ENCODE measurements around the gene BRD1. TPM values are rescaled to one million over a fixed set of nuclear protein-coding genes. Genes with fewer than 3 reads are reported as not detected.

BRD1 gene
- total and polyA plus RNA-seq, 2 experiments from 2014 or later = 12.3 to 33.8 TPM

DNA sequence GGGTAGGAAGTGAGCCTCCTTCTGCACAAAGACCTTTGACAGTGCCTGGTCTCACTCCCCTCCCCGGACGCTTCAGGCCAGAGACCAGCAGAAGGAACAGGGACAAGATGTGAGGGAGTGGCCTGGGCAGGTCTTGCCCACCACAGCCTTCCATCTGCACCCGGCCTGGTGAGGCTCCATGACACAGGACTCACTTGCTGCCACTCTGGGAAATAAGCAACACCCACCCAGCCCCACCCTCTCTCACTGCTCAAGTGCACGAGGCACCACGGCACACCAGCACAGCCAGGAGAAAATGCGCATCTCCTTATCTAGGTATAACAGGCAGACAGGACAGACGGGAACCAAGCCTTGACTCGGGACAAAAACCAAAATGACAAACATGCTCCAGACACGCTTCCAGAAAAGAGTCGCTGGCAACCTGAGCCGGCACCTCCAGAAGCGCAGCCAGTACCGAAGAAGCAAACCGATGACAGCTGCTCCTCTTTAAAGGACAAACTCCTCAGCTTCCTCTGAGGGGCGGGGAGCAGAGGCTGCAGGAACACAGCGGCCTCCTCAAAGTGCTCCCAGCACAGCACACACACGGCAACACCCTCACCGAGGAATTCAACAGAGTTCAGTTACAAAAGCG lies 41.7 kb downstream of the BRD1 start:
- TF ChIP-seq CREB1 (CRISPR knock-in tag; IDR thresholded peaks at IDR 0.05; ENCODE audit: low read depth) = no peak
- TF ChIP-seq, protein P1, sequence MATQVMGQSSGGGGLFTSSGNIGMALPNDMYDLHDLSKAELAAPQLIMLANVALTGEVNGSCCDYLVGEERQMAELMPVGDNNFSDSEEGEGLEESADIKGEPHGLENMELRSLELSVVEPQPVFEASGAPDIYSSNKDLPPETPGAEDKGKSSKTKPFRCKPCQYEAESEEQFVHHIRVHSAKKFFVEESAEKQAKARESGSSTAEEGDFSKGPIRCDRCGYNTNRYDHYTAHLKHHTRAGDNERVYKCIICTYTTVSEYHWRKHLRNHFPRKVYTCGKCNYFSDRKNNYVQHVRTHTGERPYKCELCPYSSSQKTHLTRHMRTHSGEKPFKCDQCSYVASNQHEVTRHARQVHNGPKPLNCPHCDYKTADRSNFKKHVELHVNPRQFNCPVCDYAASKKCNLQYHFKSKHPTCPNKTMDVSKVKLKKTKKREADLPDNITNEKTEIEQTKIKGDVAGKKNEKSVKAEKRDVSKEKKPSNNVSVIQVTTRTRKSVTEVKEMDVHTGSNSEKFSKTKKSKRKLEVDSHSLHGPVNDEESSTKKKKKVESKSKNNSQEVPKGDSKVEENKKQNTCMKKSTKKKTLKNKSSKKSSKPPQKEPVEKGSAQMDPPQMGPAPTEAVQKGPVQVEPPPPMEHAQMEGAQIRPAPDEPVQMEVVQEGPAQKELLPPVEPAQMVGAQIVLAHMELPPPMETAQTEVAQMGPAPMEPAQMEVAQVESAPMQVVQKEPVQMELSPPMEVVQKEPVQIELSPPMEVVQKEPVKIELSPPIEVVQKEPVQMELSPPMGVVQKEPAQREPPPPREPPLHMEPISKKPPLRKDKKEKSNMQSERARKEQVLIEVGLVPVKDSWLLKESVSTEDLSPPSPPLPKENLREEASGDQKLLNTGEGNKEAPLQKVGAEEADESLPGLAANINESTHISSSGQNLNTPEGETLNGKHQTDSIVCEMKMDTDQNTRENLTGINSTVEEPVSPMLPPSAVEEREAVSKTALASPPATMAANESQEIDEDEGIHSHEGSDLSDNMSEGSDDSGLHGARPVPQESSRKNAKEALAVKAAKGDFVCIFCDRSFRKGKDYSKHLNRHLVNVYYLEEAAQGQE (IDR thresholded peaks at IDR 0.05; ENCODE audit: unreplicated experiment) = no peak
- TF ChIP-seq POLR2AphosphoS5 (IDR thresholded peaks at IDR 0.05; ENCODE audit: low read depth) = no peak
- no peak for TF ChIP-seq EZH2phosphoT487 (IDR thresholded peaks at IDR 0.05; ENCODE audit: unreplicated experiment)
- TF ChIP-seq ZNF114 (CRISPR knock-in tag; IDR thresholded peaks at IDR 0.05) = no peak
- no peak for TF ChIP-seq NANOG (IDR thresholded peaks at IDR 0.05; ENCODE audit: borderline replicate concordance)
- no peak for TF ChIP-seq JUNB (IDR thresholded peaks at IDR 0.05; ENCODE audit: unreplicated experiment)
- no peak for TF ChIP-seq ZNF331 (CRISPR knock-in tag; IDR thresholded peaks at IDR 0.05; ENCODE audit: low read depth)
- TF ChIP-seq, protein P2, sequence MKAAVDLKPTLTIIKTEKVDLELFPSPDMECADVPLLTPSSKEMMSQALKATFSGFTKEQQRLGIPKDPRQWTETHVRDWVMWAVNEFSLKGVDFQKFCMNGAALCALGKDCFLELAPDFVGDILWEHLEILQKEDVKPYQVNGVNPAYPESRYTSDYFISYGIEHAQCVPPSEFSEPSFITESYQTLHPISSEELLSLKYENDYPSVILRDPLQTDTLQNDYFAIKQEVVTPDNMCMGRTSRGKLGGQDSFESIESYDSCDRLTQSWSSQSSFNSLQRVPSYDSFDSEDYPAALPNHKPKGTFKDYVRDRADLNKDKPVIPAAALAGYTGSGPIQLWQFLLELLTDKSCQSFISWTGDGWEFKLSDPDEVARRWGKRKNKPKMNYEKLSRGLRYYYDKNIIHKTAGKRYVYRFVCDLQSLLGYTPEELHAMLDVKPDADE (IDR thresholded peaks at IDR 0.05) = no peak
- TF ChIP-seq STAT1 (IDR thresholded peaks at IDR 0.05; ENCODE audit: unreplicated experiment) = no peak
- TF ChIP-seq EZH2 (IDR thresholded peaks at IDR 0.05; ENCODE audit: low read depth, unreplicated experiment) = no peak
- TF ChIP-seq, protein P3, sequence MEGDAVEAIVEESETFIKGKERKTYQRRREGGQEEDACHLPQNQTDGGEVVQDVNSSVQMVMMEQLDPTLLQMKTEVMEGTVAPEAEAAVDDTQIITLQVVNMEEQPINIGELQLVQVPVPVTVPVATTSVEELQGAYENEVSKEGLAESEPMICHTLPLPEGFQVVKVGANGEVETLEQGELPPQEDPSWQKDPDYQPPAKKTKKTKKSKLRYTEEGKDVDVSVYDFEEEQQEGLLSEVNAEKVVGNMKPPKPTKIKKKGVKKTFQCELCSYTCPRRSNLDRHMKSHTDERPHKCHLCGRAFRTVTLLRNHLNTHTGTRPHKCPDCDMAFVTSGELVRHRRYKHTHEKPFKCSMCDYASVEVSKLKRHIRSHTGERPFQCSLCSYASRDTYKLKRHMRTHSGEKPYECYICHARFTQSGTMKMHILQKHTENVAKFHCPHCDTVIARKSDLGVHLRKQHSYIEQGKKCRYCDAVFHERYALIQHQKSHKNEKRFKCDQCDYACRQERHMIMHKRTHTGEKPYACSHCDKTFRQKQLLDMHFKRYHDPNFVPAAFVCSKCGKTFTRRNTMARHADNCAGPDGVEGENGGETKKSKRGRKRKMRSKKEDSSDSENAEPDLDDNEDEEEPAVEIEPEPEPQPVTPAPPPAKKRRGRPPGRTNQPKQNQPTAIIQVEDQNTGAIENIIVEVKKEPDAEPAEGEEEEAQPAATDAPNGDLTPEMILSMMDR (conservative IDR thresholded peaks at IDR 0.05; ENCODE audit: low read depth in 2 of 2) = no peak
- TF ChIP-seq, protein P4, sequence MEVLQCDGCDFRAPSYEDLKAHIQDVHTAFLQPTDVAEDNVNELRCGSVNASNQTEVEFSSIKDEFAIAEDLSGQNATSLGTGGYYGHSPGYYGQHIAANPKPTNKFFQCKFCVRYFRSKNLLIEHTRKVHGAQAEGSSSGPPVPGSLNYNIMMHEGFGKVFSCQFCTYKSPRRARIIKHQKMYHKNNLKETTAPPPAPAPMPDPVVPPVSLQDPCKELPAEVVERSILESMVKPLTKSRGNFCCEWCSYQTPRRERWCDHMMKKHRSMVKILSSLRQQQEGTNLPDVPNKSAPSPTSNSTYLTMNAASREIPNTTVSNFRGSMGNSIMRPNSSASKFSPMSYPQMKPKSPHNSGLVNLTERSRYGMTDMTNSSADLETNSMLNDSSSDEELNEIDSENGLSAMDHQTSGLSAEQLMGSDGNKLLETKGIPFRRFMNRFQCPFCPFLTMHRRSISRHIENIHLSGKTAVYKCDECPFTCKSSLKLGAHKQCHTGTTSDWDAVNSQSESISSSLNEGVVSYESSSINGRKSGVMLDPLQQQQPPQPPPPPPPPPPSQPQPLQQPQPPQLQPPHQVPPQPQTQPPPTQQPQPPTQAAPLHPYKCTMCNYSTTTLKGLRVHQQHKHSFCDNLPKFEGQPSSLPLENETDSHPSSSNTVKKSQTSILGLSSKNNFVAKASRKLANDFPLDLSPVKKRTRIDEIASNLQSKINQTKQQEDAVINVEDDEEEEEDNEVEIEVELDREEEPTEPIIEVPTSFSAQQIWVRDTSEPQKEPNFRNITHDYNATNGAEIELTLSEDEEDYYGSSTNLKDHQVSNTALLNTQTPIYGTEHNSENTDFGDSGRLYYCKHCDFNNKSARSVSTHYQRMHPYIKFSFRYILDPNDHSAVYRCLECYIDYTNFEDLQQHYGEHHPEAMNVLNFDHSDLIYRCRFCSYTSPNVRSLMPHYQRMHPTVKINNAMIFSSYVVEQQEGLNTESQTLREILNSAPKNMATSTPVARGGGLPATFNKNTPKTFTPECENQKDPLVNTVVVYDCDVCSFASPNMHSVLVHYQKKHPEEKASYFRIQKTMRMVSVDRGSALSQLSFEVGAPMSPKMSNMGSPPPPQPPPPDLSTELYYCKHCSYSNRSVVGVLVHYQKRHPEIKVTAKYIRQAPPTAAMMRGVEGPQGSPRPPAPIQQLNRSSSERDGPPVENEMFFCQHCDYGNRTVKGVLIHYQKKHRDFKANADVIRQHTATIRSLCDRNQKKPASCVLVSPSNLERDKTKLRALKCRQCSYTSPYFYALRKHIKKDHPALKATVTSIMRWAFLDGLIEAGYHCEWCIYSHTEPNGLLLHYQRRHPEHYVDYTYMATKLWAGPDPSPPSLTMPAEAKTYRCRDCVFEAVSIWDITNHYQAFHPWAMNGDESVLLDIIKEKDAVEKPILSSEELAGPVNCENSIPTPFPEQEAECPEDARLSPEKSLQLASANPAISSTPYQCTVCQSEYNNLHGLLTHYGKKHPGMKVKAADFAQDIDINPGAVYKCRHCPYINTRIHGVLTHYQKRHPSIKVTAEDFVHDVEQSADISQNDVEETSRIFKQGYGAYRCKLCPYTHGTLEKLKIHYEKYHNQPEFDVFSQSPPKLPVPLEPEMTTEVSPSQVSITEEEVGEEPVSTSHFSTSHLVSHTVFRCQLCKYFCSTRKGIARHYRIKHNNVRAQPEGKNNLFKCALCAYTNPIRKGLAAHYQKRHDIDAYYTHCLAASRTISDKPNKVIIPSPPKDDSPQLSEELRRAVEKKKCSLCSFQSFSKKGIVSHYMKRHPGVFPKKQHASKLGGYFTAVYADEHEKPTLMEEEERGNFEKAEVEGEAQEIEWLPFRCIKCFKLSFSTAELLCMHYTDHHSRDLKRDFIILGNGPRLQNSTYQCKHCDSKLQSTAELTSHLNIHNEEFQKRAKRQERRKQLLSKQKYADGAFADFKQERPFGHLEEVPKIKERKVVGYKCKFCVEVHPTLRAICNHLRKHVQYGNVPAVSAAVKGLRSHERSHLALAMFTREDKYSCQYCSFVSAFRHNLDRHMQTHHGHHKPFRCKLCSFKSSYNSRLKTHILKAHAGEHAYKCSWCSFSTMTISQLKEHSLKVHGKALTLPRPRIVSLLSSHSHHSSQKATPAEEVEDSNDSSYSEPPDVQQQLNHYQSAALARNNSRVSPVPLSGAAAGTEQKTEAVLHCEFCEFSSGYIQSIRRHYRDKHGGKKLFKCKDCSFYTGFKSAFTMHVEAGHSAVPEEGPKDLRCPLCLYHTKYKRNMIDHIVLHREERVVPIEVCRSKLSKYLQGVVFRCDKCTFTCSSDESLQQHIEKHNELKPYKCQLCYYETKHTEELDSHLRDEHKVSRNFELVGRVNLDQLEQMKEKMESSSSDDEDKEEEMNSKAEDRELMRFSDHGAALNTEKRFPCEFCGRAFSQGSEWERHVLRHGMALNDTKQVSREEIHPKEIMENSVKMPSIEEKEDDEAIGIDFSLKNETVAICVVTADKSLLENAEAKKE (CRISPR knock-in tag; IDR thresholded peaks at IDR 0.05) = no peak
- H3K9me2 ChIP-seq (ENCODE audit: insufficient read depth) = no peaks in the 10 kb centered on the region
- H3K4me2 ChIP-seq = no peak overlapping the region
- Mint-ChIP-seq H3K4me3 (no peak overlapping the region), H3K4me1 (peaks cover 26% of the 10 kb centered on the region), H3K27me3 (ENCODE audit: insufficient read depth, low read depth, poor library complexity) (peaks cover 9% of the 10 kb centered on the region), H3K27ac (peak overlapping the region; percentile 75; the same call in 1 of the 2 replicates), H3K9me3 (no peaks in the 10 kb centered on the region), H3K36me3 (ENCODE audit: low read depth) (peaks cover 54% of the 10 kb centered on the region)
- no peaks in the 10 kb centered on the region for H3K27me3 ChIP-seq (ENCODE audit: insufficient read depth)
- no peak overlapping the region for H3K27ac ChIP-seq (ENCODE audit: low read depth)
- H3K4me3 ChIP-seq = no peak overlapping the region
- H3K79me2 ChIP-seq (replicated peaks; ENCODE audit: insufficient read depth) = peaks cover 77% of the 10 kb centered on the region
- H3K4me1 ChIP-seq (ENCODE audit: insufficient read depth) = no peaks in the 10 kb centered on the region
- no peak overlapping the region for H2AFZ ChIP-seq
- H3K36me3 ChIP-seq (ENCODE audit: insufficient read depth) = no peaks in the 10 kb centered on the region
- no peak for ATAC-seq
- DNase-seq (ENCODE audit: low spot score) = no peak
- H3F3A ChIP-seq (replicated peaks; ENCODE audit: low read depth) = no peaks in the 10 kb centered on the region; the same call in 1 of the 2 replicates
- peaks cover 33% of the 10 kb centered on the region for H4K20me1 ChIP-seq (replicated peaks; ENCODE audit: insufficient read depth)

Data from GM23338 (cell line).